Tibial nerve (tissue), 4 donors: ENCODE data around the gene KIAA1217.

ENCODE experiments used
- EP300 ChIP-seq, 2 donors: sonication (generic); formaldehyde crosslinking; IDR thresholded peaks; one replicate each; pipeline ENCODE4 v1.6.1; 2017; ENCODE audit warnings: antibody characterized with exemption in 2 of 2, mild to moderate bottlenecking in 1 of 2
- POLR2A ChIP-seq, 2 donors: fragments of 450-650 bp; IDR thresholded peaks; one replicate each; pipeline ENCODE4 v1.6.1; 2017; ENCODE audit warnings: antibody characterized with exemption in 2 of 2, mild to moderate bottlenecking in 2 of 2, moderate library complexity in 2 of 2
- TF ChIP-seq, protein P1 (sequence below), 5 experiments: fragments of 200-600 bp in 3 of 5; fragments of 450-650 bp in 2 of 5; sonication (generic) in 3 of 5; IDR thresholded peaks; one replicate each; pipeline ENCODE4 v1.5.1; 2016 to 2019; ENCODE audit warnings: antibody characterized with exemption in 5 of 5, mild to moderate bottlenecking in 3 of 5, moderate library complexity in 2 of 5

DNA sequence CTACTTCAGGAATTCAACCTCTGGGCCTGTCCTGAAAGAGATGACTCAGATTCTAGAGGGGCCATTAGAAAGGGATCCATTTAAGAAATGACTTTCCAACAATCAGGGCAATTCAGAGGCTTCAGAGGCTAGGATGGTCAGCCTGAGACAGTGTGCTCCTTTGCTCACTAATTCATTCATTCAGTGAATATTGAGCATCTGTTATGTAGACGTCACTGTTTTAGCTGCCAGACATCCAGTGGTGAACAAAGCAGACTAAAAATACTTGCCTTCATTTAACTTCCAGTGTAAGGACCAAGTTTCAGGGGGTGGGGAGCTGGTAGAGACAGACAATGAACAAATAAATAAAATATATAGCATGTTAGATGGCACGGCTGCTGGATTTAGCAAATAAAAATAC is 1.6 kb downstream of the KIAA1217 start:
- TF ChIP-seq, protein P1, sequence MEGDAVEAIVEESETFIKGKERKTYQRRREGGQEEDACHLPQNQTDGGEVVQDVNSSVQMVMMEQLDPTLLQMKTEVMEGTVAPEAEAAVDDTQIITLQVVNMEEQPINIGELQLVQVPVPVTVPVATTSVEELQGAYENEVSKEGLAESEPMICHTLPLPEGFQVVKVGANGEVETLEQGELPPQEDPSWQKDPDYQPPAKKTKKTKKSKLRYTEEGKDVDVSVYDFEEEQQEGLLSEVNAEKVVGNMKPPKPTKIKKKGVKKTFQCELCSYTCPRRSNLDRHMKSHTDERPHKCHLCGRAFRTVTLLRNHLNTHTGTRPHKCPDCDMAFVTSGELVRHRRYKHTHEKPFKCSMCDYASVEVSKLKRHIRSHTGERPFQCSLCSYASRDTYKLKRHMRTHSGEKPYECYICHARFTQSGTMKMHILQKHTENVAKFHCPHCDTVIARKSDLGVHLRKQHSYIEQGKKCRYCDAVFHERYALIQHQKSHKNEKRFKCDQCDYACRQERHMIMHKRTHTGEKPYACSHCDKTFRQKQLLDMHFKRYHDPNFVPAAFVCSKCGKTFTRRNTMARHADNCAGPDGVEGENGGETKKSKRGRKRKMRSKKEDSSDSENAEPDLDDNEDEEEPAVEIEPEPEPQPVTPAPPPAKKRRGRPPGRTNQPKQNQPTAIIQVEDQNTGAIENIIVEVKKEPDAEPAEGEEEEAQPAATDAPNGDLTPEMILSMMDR (IDR thresholded peaks at IDR 0.05): no peak
- no peak for TF ChIP-seq EP300 (IDR thresholded peaks at IDR 0.05)
- TF ChIP-seq POLR2A (IDR thresholded peaks at IDR 0.05): no peak
